Mesenchymal stem cell (in vitro differentiated cells and primary cell): ENCODE results near the gene TRAF3.
A peak's percentile ranks its signal among the peaks of the same experiment; 100 is the strongest.

Experiments
- DNase-seq: peaks from one replicate; pipeline ENCODE4 v3.0.0-alpha.2; 2013
- H2AFZ ChIP-seq: one replicate; pipeline ENCODE4 v1.6.1; 2013; ENCODE audit warnings: low read depth, mild to moderate bottlenecking, control low read depth, inconsistent platforms, low read length, moderate library complexity
- H2AK5ac ChIP-seq: 2 replicates; pipeline ENCODE4 v1.6.1; 2013; ENCODE audit warnings: low read length, moderate library complexity, mild to moderate bottlenecking, inconsistent platforms; ENCODE audit not compliant: severe bottlenecking
- H2BK120ac ChIP-seq: one replicate; pipeline ENCODE4 v1.6.1; 2013; ENCODE audit warnings: low read depth, mild to moderate bottlenecking, inconsistent platforms, low read length, moderate library complexity
- H2BK12ac ChIP-seq, 2 experiments: one replicate each; pipeline ENCODE4 v1.6.1; 2013; ENCODE audit warnings: inconsistent platforms in 2 of 2, low read length in 2 of 2, mild to moderate bottlenecking in 2 of 2, moderate library complexity in 2 of 2, control low read depth in 1 of 2
- H2BK15ac ChIP-seq: one replicate; pipeline ENCODE4 v1.6.1; 2013; ENCODE audit warnings: mild to moderate bottlenecking, low read depth, inconsistent platforms; ENCODE audit not compliant: poor library complexity, severe bottlenecking
- H2BK5ac ChIP-seq: 2 replicates; pipeline ENCODE4 v1.6.1; 2013; ENCODE audit warnings: low read depth, mild to moderate bottlenecking, low read length, control low read depth, inconsistent platforms; ENCODE audit not compliant: poor library complexity, severe bottlenecking
- H3K14ac ChIP-seq, 2 experiments: one replicate each; pipeline ENCODE4 v1.6.1; 2013; ENCODE audit warnings: inconsistent platforms in 2 of 2, low read length in 2 of 2, control low read depth in 1 of 2, mild to moderate bottlenecking in 1 of 2, moderate library complexity in 1 of 2
- H3K18ac ChIP-seq, 2 experiments: one replicate each; pipeline ENCODE4 v1.6.1; 2013; ENCODE audit warnings: inconsistent platforms in 2 of 2, low read length in 2 of 2, control low read depth in 1 of 2, low read depth in 1 of 2, mild to moderate bottlenecking in 1 of 2
- H3K23ac ChIP-seq, 2 experiments: one replicate each; pipeline ENCODE4 v1.6.1; 2013; ENCODE audit warnings: inconsistent platforms in 2 of 2, low read length in 2 of 2, mild to moderate bottlenecking in 2 of 2, moderate library complexity in 2 of 2, control low read depth in 1 of 2
- H3K27ac ChIP-seq: 2 replicates; pipeline ENCODE4 v1.5.1; 2013; ENCODE audit warnings: mild to moderate bottlenecking, moderate library complexity, low read length, control low read depth, inconsistent platforms; ENCODE audit not compliant: poor library complexity, severe bottlenecking
- H3K27me3 ChIP-seq, 2 experiments: 2 replicates each; pipeline versions ENCODE4 v1.6.1 to v1.7.0; 2013; ENCODE audit warnings: low read length in 2 of 2, mild to moderate bottlenecking in 2 of 2, moderate library complexity in 2 of 2, control low read depth in 1 of 2, inconsistent platforms in 1 of 2; ENCODE audit not compliant: control insufficient read depth in 1 of 2, insufficient read depth in 1 of 2
- H3K36me3 ChIP-seq, 2 experiments: 2 replicates each; pipeline versions ENCODE4 v1.6.1 to v1.7.0; 2013; ENCODE audit warnings: low read length in 2 of 2, control low read depth in 1 of 2, inconsistent platforms in 1 of 2, low read depth in 1 of 2, mild to moderate bottlenecking in 1 of 2; ENCODE audit not compliant: insufficient read depth in 2 of 2, control insufficient read depth in 1 of 2
- H3K4ac ChIP-seq, 2 experiments: one replicate each; pipeline ENCODE4 v1.6.1; 2013; ENCODE audit warnings: inconsistent platforms in 2 of 2, low read length in 2 of 2, mild to moderate bottlenecking in 2 of 2, moderate library complexity in 2 of 2, control low read depth in 1 of 2, low read depth in 1 of 2
- H3K4me1 ChIP-seq: 2 replicates; pipeline ENCODE4 v1.6.1; 2013; ENCODE audit warnings: low read depth, low read length, control low read depth; ENCODE audit not compliant: control insufficient read depth, insufficient read depth
- H3K4me2 ChIP-seq: 2 replicates; pipeline ENCODE4 v1.6.1; 2013; ENCODE audit warnings: low read length, mild to moderate bottlenecking, inconsistent platforms; ENCODE audit not compliant: poor library complexity, severe bottlenecking
- H3K4me3 ChIP-seq, 2 experiments: 2 replicates each; pipeline versions ENCODE4 v1.5.1 to v1.7.0; 2013; ENCODE audit warnings: low read length in 2 of 2, mild to moderate bottlenecking in 2 of 2, control low read depth in 1 of 2, low read depth in 1 of 2; ENCODE audit not compliant: insufficient read depth in 1 of 2
- H3K79me1 ChIP-seq: replicated peaks from 2 replicates; pipeline ENCODE4 v1.6.1; 2013; ENCODE audit warnings: mild to moderate bottlenecking, control low read depth, low read length, inconsistent platforms; ENCODE audit not compliant: poor library complexity, severe bottlenecking
- H3K9ac ChIP-seq: 2 replicates; pipeline ENCODE4 v1.7.0; 2013; ENCODE audit warnings: mild to moderate bottlenecking, low read length, moderate library complexity
- H3K9me3 ChIP-seq: 2 replicates; pipeline ENCODE4 v1.7.0; 2013; ENCODE audit warnings: mild to moderate bottlenecking, low read length; ENCODE audit not compliant: control insufficient read depth
- H4K8ac ChIP-seq: one replicate; pipeline ENCODE4 v1.6.1; 2013; ENCODE audit warnings: inconsistent platforms, mild to moderate bottlenecking, low read length, moderate library complexity
- H4K91ac ChIP-seq: one replicate; pipeline ENCODE4 v1.6.1; 2013; ENCODE audit warnings: mild to moderate bottlenecking, low read length, inconsistent platforms
- WGBS: methylation state at CpG from one replicate; pipeline ENCODE4 v1.1.7; 2013; ENCODE audit warnings: mixed read lengths; 5-methylcytosine and 5-hydroxymethylcytosine counted together

Gene TRAF3

DNA sequence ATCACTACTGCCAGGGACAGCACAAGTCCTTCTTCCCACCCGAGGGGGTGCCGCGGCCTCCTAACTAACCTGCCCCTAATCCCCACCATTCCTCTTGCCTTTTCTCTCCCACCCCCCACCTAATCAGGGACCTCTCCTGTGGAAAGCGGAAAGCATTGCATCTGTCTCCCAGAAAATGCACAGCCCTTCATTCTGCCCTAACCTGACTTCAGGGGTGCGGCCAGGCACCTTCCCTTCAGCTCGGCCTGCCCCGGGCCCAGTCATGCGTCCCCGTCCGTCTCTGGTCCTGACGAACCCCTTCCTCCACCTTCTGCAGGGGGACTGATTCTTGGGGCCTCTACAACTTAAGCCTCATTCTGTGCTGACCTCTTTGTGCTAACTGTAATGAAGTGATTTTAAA is 43.9 kb upstream of the TRAF3 start:
- Histone ChIP-seq H3K9me3 (no peaks in the 10 kb centered on the region), H3K4me1 (peaks cover 2% of the 10 kb centered on the region), H3K4ac (no peak overlapping the region), H3K18ac (no peak overlapping the region), H3K4me2 (no peak overlapping the region), H2AFZ (no peak overlapping the region), H3K23ac (no peak overlapping the region), H3K27me3 (no peaks in the 10 kb centered on the region), H3K4me3 (no peak overlapping the region), H2BK15ac (no peak overlapping the region), H4K91ac (no peak overlapping the region), H3K27ac (no peak overlapping the region), H3K14ac (no peak overlapping the region), H3K79me1 (peaks cover 5% of the 10 kb centered on the region), H2BK12ac (no peak overlapping the region), H2BK5ac (no peak overlapping the region), H3K9ac (no peak overlapping the region), H2BK120ac (no peak overlapping the region), H4K8ac (no peak overlapping the region), H3K36me3 (peaks cover 43 to 48% of the 10 kb centered on the region in 2 experiments), H2AK5ac (no peak overlapping the region)
- 83% methylated on average over 9 of the region's 11 CpGs for WGBS
- no peak for DNase-seq

DNA sequence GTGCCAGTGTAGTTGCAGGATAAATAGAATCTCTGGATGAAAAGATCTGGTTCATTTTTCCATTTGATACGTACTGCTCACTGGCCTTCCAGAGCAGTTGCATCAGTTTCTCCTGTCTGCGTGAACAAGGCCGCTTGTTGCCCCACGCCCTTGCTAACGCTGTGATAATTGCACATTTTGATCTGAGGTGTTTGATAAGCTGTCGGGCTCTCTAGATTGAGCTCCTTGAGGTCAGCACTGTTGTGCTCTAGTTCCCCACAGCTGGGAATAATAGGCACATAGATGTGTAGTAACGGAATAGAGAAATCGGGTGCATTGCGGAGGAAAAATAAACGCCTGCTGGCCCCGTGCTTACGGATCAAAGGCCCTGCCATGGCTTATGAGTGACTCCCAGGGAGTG is 42.8 kb upstream of the TRAF3 start:
- Histone ChIP-seq H3K23ac (no peak overlapping the region), H2BK120ac (no peak overlapping the region), H2BK5ac (no peak overlapping the region), H3K14ac (no peak overlapping the region), H3K18ac (no peak overlapping the region), H3K36me3 (peaks cover 34 to 55% of the 10 kb centered on the region in 2 experiments), H3K4me3 (no peak overlapping the region), H2BK15ac (no peak overlapping the region), H3K4me2 (no peak overlapping the region), H3K9me3 (peaks cover under 1% of the 10 kb centered on the region), H3K4ac (no peak overlapping the region), H4K91ac (no peak overlapping the region), H3K27me3 (no peaks in the 10 kb centered on the region), H4K8ac (no peak overlapping the region), H3K27ac (no peak overlapping the region), H2AFZ (no peak overlapping the region), H2AK5ac (no peak overlapping the region), H3K79me1 (peaks cover 3% of the 10 kb centered on the region), H3K4me1 (peaks cover 2% of the 10 kb centered on the region), H2BK12ac (no peak overlapping the region), H3K9ac (no peak overlapping the region)
- DNase-seq, result no peak
- 95% methylated on average over 12 of the region's 12 CpGs for WGBS

DNA sequence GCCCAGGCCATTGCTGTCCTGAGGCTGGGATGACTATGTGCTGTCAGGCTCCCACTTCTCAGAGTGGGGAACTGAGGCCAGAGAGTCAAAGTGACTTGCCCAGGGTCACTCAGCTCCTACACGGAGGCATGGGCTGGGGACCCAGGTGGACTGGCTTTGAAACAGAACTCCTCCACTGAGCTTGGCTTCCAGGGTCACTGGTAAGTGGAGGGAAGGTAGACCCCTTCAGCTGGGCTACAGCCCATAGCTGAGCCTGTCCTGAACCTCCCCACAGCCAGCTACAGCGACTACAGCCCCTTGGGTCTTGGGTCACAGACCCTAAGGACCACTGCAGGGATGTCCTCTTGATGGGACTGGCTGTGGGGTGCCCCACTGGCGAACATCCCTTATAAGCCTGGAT is 40.3 kb upstream of the TRAF3 start:
- no peak overlapping the region for H3K9ac ChIP-seq
- no peak overlapping the region for H3K27ac ChIP-seq
- no peak overlapping the region for H2BK12ac ChIP-seq
- H3K27me3 ChIP-seq, result no peaks in the 10 kb centered on the region
- peaks cover 3% of the 10 kb centered on the region for H3K79me1 ChIP-seq
- WGBS, result 100% methylated on average over 3 of the region's 3 CpGs
- peaks cover 2% of the 10 kb centered on the region for H3K4me1 ChIP-seq
- H3K4me3 ChIP-seq, result no peak overlapping the region
- H3K4me2 ChIP-seq, result no peak overlapping the region
- peaks cover 19 to 47% of the 10 kb centered on the region in 2 experiments for H3K36me3 ChIP-seq
- no peak overlapping the region for H3K4ac ChIP-seq
- H4K8ac ChIP-seq, result no peak overlapping the region
- H3K23ac ChIP-seq, result no peak overlapping the region
- H2BK5ac ChIP-seq, result peak overlapping the region; percentile 9
- no peak overlapping the region for H3K18ac ChIP-seq
- no peak for DNase-seq
- no peak overlapping the region for H2BK15ac ChIP-seq
- H4K91ac ChIP-seq, result no peak overlapping the region
- peaks cover 18% of the 10 kb centered on the region for H3K9me3 ChIP-seq
- H3K14ac ChIP-seq, result peak overlapping the region in 1 of 2 experiments; percentile 42
- no peak overlapping the region for H2BK120ac ChIP-seq
- no peak overlapping the region for H2AFZ ChIP-seq
- H2AK5ac ChIP-seq, result no peak overlapping the region

DNA sequence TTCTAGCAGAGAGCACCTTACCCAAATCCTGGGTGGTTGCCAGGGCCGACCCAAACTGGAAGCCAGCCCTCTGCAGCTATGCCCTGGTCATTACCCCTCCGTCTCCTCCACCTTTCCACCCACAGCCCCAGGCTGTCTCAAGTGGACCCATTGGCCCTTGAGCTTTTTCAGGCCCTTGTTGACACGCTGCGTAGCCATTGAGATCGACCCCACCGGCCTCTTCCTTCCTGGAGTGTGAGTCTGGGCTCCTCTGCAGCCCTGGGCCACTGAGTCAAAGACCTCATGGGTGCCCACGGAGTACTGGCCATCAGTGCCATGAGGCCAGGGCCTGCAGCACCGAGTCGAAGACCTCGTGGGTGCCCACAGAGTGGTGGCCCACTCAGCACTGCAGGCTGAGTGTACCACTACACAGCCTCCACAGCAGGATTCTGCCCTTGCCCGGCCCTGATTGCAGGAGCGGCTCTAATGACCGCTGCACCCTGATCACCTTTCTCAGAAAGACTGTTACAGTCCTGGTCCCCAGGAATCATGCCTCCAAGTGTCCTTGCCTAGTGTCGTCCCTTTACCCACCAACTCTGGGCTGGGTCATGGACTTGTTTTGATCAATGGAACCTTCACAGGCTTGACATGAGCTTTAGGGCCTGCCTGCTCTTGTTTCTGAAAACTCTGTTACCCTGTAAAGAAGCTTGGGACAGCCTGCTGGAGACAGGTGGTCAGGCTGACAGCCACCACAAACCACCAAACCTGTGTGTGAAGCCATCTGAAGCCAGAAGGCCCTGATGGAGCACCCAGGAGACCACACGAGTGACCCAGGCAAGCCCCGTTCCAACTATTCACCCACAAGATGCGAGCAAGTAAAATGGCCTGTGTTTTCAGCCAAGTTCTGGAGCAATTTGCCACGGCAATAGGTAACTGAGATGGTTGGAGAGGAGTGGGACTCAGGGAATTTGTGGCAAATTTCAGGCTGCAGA is 39.6 kb upstream of the TRAF3 start:
- Histone ChIP-seq H3K36me3 (peaks cover 19 to 42% of the 10 kb centered on the region in 2 experiments), H3K4me2 (no peak overlapping the region)
- WGBS, result 97% methylated on average over 18 of the region's 18 CpGs

More for the DNA sequence above, 39.6 kb upstream of the TRAF3 start:
- Histone ChIP-seq H3K4me1 (peaks cover 2% of the 10 kb centered on the region), H2AFZ (no peak overlapping the region), H3K4me3 (no peak overlapping the region), H3K27ac (no peak overlapping the region), H2BK15ac (no peak overlapping the region), H3K79me1 (peaks cover 1% of the 10 kb centered on the region), H3K18ac (no peak overlapping the region), H2BK12ac (no peak overlapping the region), H3K9me3 (peaks cover 24% of the 10 kb centered on the region), H2BK120ac (no peak overlapping the region), H3K23ac (no peak overlapping the region), H2AK5ac (no peak overlapping the region), H3K27me3 (no peaks in the 10 kb centered on the region), H4K91ac (no peak overlapping the region), H3K14ac (peak overlapping the region in 1 of 2 experiments; percentile 42), H3K9ac (no peak overlapping the region), H4K8ac (no peak overlapping the region), H3K4ac (no peak overlapping the region), H2BK5ac (no peak overlapping the region)
- DNase-seq, result no peak
